Measurements from ENCODE around the gene KRT23.

Gene KRT23

GRCh38 chr17:40884708-40885512, 52.5 kb downstream of the KRT23 start, which contains the start of gene KRT20:
KRT20 (minus strand) TSS chr17:40885242; CDS start chr17:40885185, 57 bp downstream.
- no peak for DNase-seq (ENCODE audit: extremely low spot score)
- ChIA-PET POLR2A (no interaction called here), CTCF (interaction anchor here (1.2 kb wide), 1 partner anchor 764 kb away, joined by 4 read pairs; no protein-coding TSS in a partner anchor)
- no peak for TF ChIP-seq CTCF (IDR thresholded peaks at IDR 0.05; ENCODE audit: control extremely low read depth, extremely low read depth, low read depth, missing control alignments)

DNA sequence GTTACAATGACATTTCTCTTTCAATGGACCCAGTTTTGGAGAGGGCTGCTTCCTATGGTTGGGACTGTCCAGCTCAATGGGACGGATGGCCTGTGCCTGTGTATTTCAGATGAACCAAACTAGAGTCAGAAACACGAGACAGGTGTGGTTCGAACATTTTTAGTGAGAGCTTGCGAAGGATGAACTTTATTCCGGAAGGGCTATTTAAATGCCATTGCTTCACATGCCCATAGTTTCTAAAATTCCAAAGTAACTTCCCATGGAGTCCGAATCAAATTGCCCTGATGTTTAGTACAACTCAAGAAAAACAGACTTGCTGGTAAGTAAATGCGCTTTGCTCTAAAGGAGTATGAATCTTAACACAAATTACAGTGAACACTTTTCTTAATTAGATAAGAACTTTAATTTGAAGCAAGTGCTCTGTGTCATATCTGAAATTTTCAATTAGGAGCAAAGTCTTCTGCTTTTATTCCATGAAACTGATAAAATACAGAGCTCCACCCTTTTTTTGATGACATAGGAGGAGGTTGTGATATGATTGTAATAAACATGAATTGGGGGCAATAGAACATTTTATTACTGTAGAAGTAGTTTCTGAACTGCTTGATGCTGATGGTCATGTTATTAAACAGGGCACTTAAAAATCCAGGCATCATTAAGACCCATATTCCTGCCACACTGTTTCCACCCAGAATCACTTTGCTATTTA, 53.7 kb downstream of the KRT23 start:
- no peak for DNase-seq (ENCODE audit: extremely low spot score)
- CTCF ChIA-PET, result interaction anchor here (1.2 kb wide), 2 partner anchors 13 to 765 kb away, joined by 3 to 4 read pairs; no protein-coding TSS in a partner anchor
- TF ChIP-seq CTCF (IDR thresholded peaks at IDR 0.05; ENCODE audit: control extremely low read depth, extremely low read depth, low read depth, missing control alignments), result no peak
- POLR2A ChIA-PET, result no interaction called here

DNA sequence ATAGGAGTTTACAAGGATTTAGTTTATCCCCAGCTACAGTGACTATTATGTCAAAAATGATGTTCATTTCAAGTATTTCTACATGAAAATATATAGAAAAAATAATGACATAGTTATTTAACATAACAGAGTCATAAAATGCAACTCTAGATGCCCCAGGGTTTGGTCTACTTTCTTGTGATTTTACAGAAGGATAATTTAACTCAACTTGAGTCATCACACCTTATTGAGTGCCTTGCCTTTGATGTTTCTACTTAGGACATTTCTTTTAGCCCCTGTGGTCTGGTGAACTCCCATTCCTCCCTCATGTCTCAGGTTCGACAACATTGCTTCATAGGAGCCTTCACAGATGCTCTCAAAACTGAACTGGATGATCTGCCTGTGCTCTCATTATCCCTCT, 54.4 kb downstream of the KRT23 start:
- ChIA-PET CTCF (interaction anchor here (1.2 kb wide), 1 partner anchor 12 kb away, joined by 3 read pairs; no protein-coding TSS in a partner anchor), POLR2A (no interaction called here)
- no peak for DNase-seq (ENCODE audit: extremely low spot score)
- TF ChIP-seq CTCF (IDR thresholded peaks at IDR 0.05; ENCODE audit: control extremely low read depth, extremely low read depth, low read depth, missing control alignments), result no peak

- no peak for TF ChIP-seq CTCF (IDR thresholded peaks at IDR 0.05; ENCODE audit: control extremely low read depth, extremely low read depth, low read depth, missing control alignments)
- DNase-seq (ENCODE audit: extremely low spot score), result no peak
- ChIA-PET POLR2A (no interaction called here), CTCF (interaction anchor here (1.2 kb wide), 1 partner anchor 23 kb away, joined by 3 read pairs; no protein-coding TSS in a partner anchor)
Measured at GRCh38 chr17:40879026-40879425, 58.4 kb downstream of the KRT23 start.

DNA sequence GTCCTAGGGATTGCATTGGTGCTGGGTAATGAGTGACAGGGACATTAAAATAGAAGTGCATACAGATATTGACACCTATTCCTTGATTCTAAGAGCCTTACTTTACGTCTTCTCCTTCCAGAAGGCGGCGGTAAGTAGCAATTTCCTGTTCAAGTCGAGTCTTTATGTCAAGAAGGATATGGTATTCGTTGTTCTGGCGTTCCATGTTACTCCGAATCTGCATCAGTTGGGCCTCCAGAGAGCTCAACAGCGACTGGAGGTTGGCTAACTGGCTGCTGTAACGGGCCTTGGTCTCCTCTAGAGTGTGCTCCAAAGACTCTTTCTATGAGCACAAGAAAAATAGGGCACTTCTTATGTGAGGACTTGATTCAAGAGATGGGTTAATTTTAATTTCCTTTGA, 59.4 kb downstream of the KRT23 start:
- no peak for DNase-seq (ENCODE audit: extremely low spot score)
- TF ChIP-seq CTCF (IDR thresholded peaks at IDR 0.05; ENCODE audit: control extremely low read depth, extremely low read depth, low read depth, missing control alignments), result no peak
- POLR2A ChIA-PET, result no interaction called here
- CTCF ChIA-PET, result interaction anchor here (1.2 kb wide), 1 partner anchor 22 kb away, joined by 3 read pairs; no protein-coding TSS in a partner anchor

- ChIA-PET POLR2A (no interaction called here), CTCF (interaction anchor here (1.0 to 1.6 kb wide), 2 partner anchors 14 to 22 kb away, joined by 3 read pairs; no protein-coding TSS in a partner anchor)
- no peak for DNase-seq (ENCODE audit: extremely low spot score)
- TF ChIP-seq CTCF (IDR thresholded peaks at IDR 0.05; ENCODE audit: control extremely low read depth, extremely low read depth, low read depth, missing control alignments), result no peak
Measured at GRCh38 chr17:40873801-40874200, 63.6 kb downstream of the KRT23 start.
